ENCODE results near the gene ARHGAP6. TPM values are rescaled to one million over a fixed set of nuclear protein-coding genes. Genes with fewer than 3 reads are reported as not detected.

The ARHGAP6 gene
- total RNA-seq, 1 donor from 2014 or later: 33.6 TPM

- H3K27me3 ChIP-seq: no peaks in the 10 kb centered on the region
- DNase-seq (ENCODE audit: low spot score in 2 of 2): no peak
- no peak for TF ChIP-seq CTCF (IDR thresholded peaks at IDR 0.05)
Measured at GRCh38 chrX:11257711-11258110, 408.0 kb downstream of the ARHGAP6 start.

DNA sequence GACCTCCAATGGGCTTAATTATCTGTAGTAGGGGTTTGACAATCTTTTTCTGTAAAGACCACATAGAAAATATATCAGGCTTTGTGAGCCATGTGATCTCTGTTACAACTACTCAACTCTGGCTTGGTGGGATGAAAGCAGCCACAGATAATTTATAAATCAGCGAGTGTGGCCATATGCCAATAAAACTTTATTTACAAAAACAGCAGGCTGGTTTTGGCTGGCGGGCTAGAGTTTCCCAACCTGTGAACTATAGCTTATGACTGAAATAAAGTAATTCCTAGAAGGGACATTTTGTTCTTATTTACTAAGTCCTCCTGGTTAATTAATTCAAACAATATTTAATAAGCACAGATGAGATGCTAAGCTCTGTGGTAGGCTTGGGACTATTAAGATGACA, 408.4 kb downstream of the ARHGAP6 start:
- no peak for DNase-seq (ENCODE audit: low spot score in 2 of 2)
- H3K27me3 ChIP-seq: no peaks in the 10 kb centered on the region
- H3K4me3 ChIP-seq: no peak overlapping the region
- H3K9me3 ChIP-seq: no peaks in the 10 kb centered on the region
- intact Hi-C loops (cut with DNase I): no loop called here
- no peak overlapping the region for H3K27ac ChIP-seq
- H3K36me3 ChIP-seq: no peaks in the 10 kb centered on the region
- H3K4me1 ChIP-seq: no peaks in the 10 kb centered on the region
- no peak for TF ChIP-seq CTCF (IDR thresholded peaks at IDR 0.05)

More at GRCh38 chrX:11257711-11258110, 408.0 kb downstream of the ARHGAP6 start:
- intact Hi-C loops (cut with DNase I): no loop called here
- no peaks in the 10 kb centered on the region for H3K9me3 ChIP-seq
- no peak overlapping the region for H3K27ac ChIP-seq
- no peaks in the 10 kb centered on the region for H3K36me3 ChIP-seq
- no peaks in the 10 kb centered on the region for H3K4me1 ChIP-seq
- no peak overlapping the region for H3K4me3 ChIP-seq

DNA sequence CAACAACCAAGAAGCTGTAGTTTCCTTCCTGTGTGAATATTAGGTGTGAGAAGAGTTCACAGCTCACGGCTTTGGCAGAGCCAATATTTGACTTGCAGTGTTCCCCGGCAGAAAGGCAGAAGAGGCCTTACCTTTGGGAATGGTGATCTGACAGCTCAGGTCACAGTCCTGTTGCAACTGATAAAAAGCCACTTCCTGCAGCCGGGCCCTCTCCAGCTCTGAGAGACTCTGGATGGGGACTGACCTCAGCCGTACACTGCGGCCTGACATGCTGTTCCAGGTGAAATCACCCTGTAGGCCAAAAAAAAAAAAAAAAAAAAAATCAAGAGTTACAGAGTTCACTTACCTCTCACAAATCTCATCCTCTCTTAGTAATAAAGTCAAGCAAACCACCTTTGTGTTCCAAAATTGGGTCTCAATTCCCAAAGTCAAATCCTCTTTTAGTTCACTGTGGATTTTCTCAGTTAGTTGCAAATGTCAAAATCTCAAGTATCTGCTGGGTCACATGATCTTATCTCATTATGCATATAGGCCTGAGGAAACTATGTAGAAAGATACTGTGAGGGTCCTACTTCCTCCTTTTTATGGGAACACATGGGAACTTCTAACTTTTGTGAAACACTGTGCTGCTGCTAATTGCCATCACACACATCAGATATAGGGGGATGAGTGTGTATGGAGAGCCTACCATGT, 411.2 kb downstream of the ARHGAP6 start:
- no peaks in the 10 kb centered on the region for H3K9me3 ChIP-seq
- no peak for DNase-seq (ENCODE audit: low spot score in 2 of 2)
- intact Hi-C loops (cut with DNase I): no loop called here
- no peak for TF ChIP-seq CTCF (IDR thresholded peaks at IDR 0.05)
- H3K36me3 ChIP-seq: no peaks in the 10 kb centered on the region
- H3K27ac ChIP-seq: no peak overlapping the region
- H3K4me3 ChIP-seq: no peak overlapping the region
- no peaks in the 10 kb centered on the region for H3K27me3 ChIP-seq
- H3K4me1 ChIP-seq: no peaks in the 10 kb centered on the region

DNA sequence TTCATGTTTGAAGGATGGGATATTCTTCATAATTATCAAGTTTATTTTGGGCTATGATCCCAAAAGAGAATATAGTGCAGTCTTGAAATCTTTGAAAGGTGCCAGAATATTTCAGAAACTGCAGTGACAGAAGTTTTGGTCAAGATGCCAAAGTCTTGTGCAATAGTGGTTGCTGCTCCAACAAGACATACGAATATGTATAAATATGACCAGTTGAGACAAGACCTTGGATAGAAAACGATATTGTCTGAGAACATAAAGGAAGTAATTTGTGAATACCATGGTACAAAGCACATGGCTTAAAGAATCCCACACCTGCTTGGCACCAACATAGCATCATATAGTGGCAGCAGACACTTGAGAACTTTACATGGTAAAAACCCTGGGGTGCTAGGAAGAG, 421.1 kb downstream of the ARHGAP6 start:
- Histone ChIP-seq H3K9me3 (no peaks in the 10 kb centered on the region), H3K4me3 (no peak overlapping the region), H3K4me1 (no peaks in the 10 kb centered on the region), H3K27ac (no peak overlapping the region), H3K27me3 (no peaks in the 10 kb centered on the region), H3K36me3 (no peaks in the 10 kb centered on the region)
- no peak for TF ChIP-seq CTCF (IDR thresholded peaks at IDR 0.05)
- no peak for DNase-seq (ENCODE audit: low spot score in 2 of 2)
- intact Hi-C loops (cut with DNase I): no loop called here

GRCh38 chrX:11242704-11243103, 423.0 kb downstream of the ARHGAP6 start:
- intact Hi-C loops (cut with DNase I): no loop called here
- no peaks in the 10 kb centered on the region for H3K27me3 ChIP-seq
- no peaks in the 10 kb centered on the region for H3K9me3 ChIP-seq
- H3K36me3 ChIP-seq: no peaks in the 10 kb centered on the region
- DNase-seq (ENCODE audit: low spot score in 2 of 2): no peak
- H3K27ac ChIP-seq: no peak overlapping the region
- TF ChIP-seq CTCF (IDR thresholded peaks at IDR 0.05): no peak
- no peaks in the 10 kb centered on the region for H3K4me1 ChIP-seq
- H3K4me3 ChIP-seq: no peak overlapping the region

DNA sequence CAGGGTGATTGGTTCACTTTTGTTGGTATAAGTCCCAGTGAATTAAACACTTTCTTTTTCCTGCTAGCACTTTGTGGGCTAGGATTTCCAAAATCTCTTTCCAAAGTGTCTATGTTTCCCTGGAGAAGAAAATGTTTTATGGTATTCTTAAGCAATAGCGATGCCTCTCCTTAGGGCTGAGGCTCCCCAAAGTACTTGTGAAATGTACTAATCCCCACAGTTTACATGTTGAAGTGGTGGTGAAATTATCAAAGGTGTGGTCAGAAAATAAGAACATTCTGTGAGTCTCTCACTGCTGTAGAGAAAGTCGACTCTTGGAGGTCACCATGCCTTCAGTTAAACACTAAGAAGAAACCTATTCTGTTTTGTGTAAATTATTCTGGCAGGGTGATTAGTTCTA, 424.0 kb downstream of the ARHGAP6 start:
- no peaks in the 10 kb centered on the region for H3K36me3 ChIP-seq

More for the DNA sequence above, 424.0 kb downstream of the ARHGAP6 start:
- Histone ChIP-seq H3K9me3 (no peaks in the 10 kb centered on the region), H3K27ac (no peak overlapping the region), H3K27me3 (no peaks in the 10 kb centered on the region), H3K4me1 (no peaks in the 10 kb centered on the region), H3K4me3 (no peak overlapping the region)
- intact Hi-C loops (cut with DNase I): no loop called here
- no peak for TF ChIP-seq CTCF (IDR thresholded peaks at IDR 0.05)
- no peak for DNase-seq (ENCODE audit: low spot score in 2 of 2)

Measured in ascending aorta (tissue), 2 donors.